NCI-H748 (cell line): ENCODE measurements around the gene ARFGAP3.
"Not testable (repeated sequence)": the region's sequence is repeated elsewhere in the genome, so short reads cannot be mapped to it uniquely, and the experiment has no call there.

Source experiments
- DNase-seq: peaks from one replicate; lab custom pipeline; 2025; ENCODE audit not compliant: unreplicated experiment; lab: John Stamatoyannopoulos, UW

ARFGAP3 gene

DNA sequence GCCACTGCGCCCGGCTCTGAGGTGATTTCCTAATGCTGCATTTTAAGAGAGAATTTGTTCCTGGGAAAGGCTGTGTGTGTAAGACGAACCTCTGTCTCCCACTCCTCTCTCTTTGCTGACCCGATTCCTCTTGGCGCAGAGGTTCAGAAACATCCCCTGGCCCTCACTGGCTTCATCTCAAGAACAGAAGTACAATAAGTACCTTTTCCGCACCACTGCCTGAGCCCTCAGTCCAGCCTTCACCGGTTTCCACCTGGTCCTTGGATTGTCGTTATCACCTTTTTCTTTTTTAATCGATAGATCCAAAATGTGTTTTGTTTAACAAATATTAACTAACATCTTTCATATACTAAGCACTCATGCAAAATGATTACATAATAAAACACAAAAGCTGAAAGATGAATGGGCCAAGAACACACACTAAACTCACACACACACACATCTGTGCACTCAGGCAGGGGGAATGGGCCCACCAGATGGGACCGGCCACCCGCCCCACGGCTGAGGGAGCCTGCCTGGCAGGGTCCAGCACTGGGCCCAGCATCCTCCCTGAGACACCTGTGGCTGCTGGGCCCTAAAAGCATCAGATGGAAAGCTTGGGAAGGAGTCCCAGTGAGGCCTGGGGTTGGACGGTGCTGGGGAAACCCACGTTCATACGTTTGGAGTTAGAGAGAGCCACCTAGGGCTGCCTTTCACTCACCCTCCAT lies 86.0 kb downstream of the ARFGAP3 start:
- no peak for DNase-seq

DNA sequence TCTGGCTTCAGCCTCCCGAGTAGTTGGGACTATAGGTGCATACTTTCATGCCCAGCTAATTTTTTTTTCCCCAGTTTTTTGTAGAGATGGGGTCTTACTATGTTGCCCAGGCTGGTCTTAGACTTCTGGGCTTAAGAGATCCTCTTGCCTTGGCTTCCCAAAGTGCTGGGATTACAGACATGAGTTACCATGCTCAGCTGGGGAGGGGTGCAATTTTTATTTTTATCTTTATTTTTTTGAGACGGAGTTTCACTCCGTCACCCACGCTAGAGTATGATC lies 86.7 kb downstream of the ARFGAP3 start:
- DNase-seq, result no peak

DNA sequence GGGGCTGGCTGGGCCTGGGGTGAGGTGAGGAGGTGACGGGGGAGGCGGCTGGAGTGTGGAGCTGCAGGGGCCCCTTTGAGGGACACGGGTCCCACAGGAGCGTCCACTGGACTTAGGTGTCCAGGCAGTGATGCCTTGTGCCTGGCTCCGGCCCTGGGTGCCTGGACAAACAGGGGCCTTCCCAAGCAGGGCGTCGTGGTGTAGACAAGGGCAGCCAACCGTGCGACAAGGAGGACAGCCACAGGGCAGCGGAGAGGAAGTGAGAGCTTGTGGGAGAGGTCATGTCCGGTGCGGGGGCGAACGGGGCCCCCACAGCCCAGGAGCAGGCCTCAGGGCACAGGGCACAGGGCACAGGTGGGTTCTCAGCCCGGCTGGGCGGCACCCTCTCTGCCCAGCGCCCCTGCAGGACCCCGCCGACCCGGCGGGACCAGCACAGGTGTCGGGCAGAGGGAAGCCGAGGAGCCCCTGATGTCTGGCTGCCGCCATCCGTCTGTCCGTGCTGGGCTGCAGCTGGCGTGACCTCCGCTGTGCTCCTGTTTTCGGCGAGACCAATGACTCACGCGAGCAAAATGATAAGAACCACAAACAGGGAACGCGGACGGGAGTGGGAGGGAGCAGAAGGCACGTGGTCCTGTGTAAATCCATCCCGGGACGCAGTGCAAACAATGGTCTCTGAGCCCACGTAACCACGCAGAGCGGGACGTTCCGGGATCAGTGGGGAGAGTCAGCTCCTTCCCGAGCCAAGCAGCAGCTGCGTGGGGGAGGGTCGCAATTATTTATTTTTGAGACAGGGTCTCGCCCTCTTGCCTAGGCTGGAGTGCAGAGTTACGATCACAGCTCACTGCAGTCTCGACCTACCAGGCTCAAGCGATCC lies 87.3 kb downstream of the ARFGAP3 start:
- DNase-seq, result no peak

- no peak for DNase-seq
Measured at GRCh38 chr22:42769238-42769573, 87.9 kb downstream of the ARFGAP3 start.

DNA sequence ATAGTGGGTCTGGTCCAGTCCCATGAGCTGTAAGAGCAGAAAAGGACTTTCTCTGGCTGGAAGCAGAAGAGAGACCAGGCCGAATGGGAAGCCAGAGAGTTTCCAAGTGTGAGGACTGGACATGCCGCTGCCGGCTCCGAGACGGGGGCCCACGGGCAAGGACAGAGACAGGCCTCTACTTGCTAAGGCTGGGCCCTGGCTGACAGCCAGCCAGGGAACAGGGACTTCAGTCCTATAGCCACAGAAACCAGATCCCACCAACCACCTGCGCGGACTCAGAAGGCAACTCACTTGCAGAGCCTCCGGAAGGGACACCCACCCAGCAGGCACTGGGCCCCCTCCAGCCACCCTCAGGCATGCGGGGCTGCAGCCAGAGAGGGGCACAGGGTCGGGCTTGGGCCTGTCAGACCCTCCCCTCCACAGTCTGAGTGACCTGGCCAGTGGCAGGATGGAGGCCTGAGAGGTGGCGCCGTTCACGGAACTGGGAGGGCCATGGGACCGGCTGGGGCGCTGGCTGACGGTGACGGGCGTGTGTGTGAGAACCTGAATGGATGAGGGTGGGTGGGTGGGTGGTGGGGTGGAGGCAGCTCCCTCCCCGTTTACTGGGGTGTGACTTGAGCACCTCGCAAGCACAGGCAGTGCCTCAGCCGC lies 88.6 kb downstream of the ARFGAP3 start:
- DNase-seq, result peak; percentile 27

DNA sequence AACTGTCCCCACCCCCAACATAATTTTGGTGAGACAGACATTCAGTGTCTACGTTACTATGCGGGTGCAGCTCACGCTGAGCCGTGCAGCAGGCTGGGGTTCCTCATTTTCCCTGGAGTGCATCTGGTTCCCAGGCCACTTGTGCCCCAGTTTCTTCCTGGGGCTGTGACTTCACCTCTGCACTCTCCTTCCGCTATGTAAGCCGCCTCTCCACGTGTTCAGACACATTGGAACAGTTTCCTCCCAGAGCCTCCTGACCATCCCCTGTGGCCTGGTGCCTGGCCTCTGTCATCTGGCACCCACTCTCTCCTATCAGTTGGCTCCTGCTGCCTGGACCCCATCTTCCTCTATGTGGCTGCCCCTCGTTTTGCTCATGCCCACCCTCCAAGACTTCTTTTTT lies 90.2 kb downstream of the ARFGAP3 start:
- no peak for DNase-seq

- no peak for DNase-seq
Measured at GRCh38 chr22:42764895-42765363, 92.1 kb downstream of the ARFGAP3 start.

DNA sequence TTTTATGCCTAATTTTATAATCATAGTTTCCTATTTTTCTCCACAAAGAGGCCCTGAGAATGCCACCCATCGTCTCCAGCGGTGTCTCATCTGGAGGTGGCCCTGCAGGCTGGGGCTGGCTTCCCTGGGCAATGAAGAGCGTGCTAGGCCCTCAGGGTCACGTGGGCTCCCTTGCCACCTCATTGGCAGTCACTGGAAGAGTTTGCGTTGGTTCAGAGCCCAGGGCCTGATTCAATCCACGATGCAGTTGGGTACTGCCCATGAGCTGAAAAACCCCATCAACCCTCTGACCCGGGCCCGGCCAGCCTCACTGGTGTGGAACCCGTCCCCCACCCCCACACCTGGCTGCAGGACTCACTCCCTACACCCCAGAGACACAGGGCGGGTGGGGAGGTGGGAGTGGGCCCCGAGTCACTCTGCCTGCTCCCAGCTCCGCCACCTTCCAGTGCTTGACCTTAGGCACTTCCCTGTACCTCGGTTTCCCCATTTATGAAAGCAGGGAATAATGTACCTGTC lies 93.0 kb downstream of the ARFGAP3 start:
- no peak for DNase-seq

- peak; percentile 49 for DNase-seq
Measured at GRCh38 chr22:42760806-42761565, 96.1 kb downstream of the ARFGAP3 start.

DNA sequence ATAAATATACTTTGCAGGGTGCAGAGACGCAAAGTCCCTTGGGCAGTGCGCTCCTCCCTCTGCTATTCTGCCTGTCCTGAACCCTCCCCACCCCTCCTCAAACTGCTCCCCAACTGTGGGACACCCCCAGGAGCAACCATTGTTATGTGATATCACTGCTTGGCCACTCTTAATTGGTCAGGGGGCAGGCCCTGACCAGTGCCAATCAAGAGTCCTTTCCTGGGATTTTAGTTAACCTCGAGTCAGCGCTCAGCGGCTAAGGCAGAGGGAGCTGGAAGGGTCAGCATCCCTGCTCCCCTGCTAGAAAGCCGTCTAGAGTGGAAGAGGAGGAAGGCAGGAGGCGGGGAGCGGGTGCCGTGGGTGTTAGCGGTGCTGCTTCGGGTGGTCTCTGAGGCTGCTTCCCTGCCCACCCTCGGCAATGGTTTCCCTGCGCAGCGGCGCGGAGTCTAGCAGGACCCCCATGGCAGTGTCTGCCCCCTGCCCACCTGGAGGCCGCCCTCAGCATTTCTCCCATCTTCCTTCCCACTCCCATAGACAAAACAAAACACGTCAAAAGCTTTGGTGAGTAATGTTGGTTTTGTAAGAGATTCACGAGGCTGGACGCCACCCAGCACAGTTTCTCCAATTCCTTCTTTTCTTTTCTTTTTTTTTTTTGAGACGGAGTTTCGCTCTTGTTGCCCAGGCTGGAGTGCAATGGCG lies 98.0 kb downstream of the ARFGAP3 start:
- no peak for DNase-seq

- DNase-seq, result not testable (repeated sequence)
Measured at GRCh38 chr22:42755553-42755952, 101.5 kb downstream of the ARFGAP3 start.

DNA sequence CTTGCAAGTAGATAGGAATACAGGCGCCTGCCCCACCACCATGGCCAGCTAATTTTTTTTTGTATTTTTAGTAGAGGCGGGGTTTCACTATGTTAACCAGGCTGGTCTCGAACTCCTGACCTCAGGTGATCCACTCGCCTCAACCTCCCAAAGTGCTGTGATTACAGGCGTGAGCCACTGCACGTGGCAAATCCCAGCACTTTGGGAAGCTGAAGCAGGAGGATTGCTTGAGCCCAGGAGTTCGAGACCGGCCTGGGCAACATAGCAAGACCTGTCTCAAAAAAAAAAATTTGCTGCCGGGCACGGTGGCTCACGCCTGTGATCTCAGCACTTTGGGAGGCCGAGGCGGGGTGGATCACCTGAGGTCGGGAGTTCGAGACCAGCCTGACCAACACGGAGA lies 102.0 kb downstream of the ARFGAP3 start:
- not testable (repeated sequence) for DNase-seq

- no peak for DNase-seq
Measured at GRCh38 chr22:42754658-42755057, 102.4 kb downstream of the ARFGAP3 start.

- DNase-seq, result no peak
Measured at GRCh38 chr22:42752912-42753311, 104.2 kb downstream of the ARFGAP3 start.

DNA sequence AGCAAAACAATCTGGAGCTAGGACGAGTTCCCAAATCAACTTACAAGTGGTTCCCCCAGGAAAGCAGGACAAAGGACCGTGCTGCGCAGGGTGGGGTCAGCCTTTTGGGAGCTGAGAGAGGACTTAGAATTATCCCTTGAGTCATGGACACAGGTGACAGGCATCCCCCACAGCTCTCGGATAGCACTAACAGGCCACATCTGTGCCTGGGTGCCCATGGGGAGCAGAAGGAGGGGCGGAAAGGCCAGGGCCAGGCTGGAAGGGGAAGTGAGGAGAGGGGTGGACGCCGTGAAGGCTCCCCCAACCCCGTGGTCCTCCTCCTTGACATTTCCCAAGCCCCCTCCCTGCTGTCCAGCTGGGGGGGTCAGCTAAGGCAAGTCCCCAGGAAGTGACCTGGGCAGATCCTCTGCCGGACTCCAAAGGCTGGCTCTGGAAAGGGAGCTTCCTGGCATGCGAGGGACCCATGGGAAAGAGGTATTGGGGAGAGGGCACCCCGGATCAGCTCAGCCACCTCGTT lies 104.8 kb downstream of the ARFGAP3 start:
- no peak for DNase-seq

DNA sequence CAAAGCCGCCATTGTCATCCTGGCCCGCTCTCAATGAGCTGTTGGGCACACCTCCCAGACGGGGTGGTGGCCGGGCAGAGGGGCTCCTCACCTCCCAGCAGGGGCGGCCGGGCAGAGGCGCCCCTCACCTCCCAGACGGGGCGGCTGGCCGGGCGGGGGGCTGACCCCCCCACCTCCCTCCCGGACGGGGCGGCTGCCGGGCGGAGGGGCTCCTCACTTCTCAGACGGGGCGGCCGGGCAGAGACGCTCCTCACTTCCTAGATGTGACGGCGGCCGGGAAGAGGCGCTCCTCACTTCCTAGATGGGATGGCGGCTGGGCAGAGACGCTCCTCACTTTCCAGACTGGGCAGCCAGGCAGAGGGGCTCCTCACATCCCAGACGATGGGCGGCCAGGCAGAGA lies 106.7 kb downstream of the ARFGAP3 start:
- DNase-seq, result not testable (repeated sequence)

DNA sequence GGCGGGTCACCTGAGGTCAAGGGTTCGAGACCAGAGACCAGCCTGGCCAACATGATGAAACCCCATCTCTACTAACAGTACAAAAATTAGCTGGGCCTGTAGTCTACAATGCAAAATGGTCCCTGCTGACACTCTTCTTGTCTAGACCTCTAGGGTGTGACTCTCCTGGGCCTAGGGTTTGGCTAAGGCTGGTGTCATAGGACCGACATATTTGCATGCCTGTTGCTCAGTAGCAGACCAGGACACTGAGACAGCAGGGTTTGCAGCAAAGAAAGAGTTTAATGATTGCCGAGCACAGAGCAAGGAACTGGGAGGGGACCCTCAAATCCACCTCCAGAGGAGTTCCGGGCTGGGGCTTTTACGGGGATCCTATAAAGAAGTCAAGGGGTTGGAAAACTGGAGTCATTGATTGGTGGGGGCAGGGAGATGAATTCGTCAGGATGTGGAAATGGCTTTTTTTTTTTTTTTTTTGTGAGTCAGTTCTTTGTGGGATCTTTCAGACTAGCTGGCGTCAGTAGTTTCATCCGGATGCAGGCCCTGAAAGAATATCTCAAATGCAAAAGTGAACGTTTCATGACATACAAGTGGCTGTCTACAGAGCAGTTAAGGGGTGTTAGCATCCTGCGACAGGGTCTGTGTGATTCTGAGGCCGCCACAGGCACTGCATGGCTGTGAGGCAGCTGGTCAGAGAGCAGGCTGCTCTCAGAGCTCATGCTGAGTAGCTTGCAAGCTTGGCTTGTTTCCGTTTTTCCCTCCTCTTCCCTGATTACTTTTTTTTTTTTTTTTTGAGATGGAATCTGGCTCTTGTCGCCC lies 109.2 kb downstream of the ARFGAP3 start:
- no peak for DNase-seq
